RWPE2 (cell line): Measurements from ENCODE around the gene ZNF878.

Experiments used
- ATAC-seq: fragments of 200-7000 bp; cut with Tn5 transposase; 3 replicates; pipeline ENCODE4 v1.9.1; 2021; ENCODE audit warnings: low read depth
- DNase-seq: peaks from one replicate; pipeline ENCODE4 v3.0.0-alpha.2; 2020; ENCODE audit warnings: low spot score
- H3K27ac ChIP-seq: fragments of 450-650 bp; 2 replicates; pipeline ENCODE4 v1.5.1; 2017; ENCODE audit warnings: mild to moderate bottlenecking; ENCODE audit not compliant: poor library complexity, severe bottlenecking
- H3K27me3 ChIP-seq: fragments of 250-450 bp; sonication (Bioruptor Pico); 2 replicates; pipeline ENCODE4 v1.5.1; 2021; ENCODE audit warnings: mild to moderate bottlenecking, moderate library complexity; ENCODE audit not compliant: insufficient read depth, poor library complexity, severe bottlenecking
- H3K36me3 ChIP-seq: fragments of 250-450 bp; sonication (Bioruptor Pico); 2 replicates; pipeline ENCODE4 v1.5.1; 2020; ENCODE audit warnings: low read depth, mild to moderate bottlenecking, moderate library complexity
- H3K4me1 ChIP-seq: fragments of 250-450 bp; sonication (Bioruptor Pico); 2 replicates; pipeline ENCODE4 v1.5.1; 2021; ENCODE audit warnings: mild to moderate bottlenecking, moderate library complexity; ENCODE audit not compliant: insufficient read depth, poor library complexity, severe bottlenecking
- H3K4me3 ChIP-seq: fragments of 250-450 bp; sonication (Bioruptor Pico); 2 replicates; pipeline ENCODE4 v1.5.1; 2021; ENCODE audit warnings: mild to moderate bottlenecking, moderate library complexity; ENCODE audit not compliant: severe bottlenecking
- H3K9me3 ChIP-seq: fragments of 250-450 bp; sonication (Bioruptor Pico); 2 replicates; pipeline ENCODE4 v1.5.1; 2021; ENCODE audit warnings: mild to moderate bottlenecking, moderate library complexity; ENCODE audit not compliant: severe bottlenecking
- CTCF ChIP-seq: fragments of 450-650 bp; IDR thresholded peaks from one replicate; pipeline ENCODE4 v1.5.1; 2017; ENCODE audit warnings: mild to moderate bottlenecking, moderate library complexity; ENCODE audit not compliant: poor library complexity, severe bottlenecking

The ZNF878 gene

GRCh38 chr19:12052497-12053169, at the start of gene ZNF878:
ZNF878 (minus strand) TSS chr19:12052961; CDS start chr19:12052801, 160 bp downstream.
- peak within 1 kb of the TSS; percentile 41 for H3K27ac ChIP-seq

GRCh38 chr19:12098040-12098439, 45.3 kb upstream of the ZNF878 start:
- ATAC-seq: peak; percentile 10; the same call in 1 of the 3 replicates
- H3K27ac ChIP-seq: no peak overlapping the region
- TF ChIP-seq CTCF: no peak
- no peaks in the 10 kb centered on the region for H3K9me3 ChIP-seq
- H3K4me3 ChIP-seq: no peak overlapping the region
- peaks cover 5% of the 10 kb centered on the region for H3K4me1 ChIP-seq
- no peaks in the 10 kb centered on the region for H3K36me3 ChIP-seq
- no peaks in the 10 kb centered on the region for H3K27me3 ChIP-seq
- DNase-seq: no peak

More at GRCh38 chr19:12052497-12053169, at the start of gene ZNF878:
- no peak for TF ChIP-seq CTCF
- peak; percentile 98 for ATAC-seq
- peak within 1 kb of the TSS; percentile 58 for H3K4me3 ChIP-seq
- DNase-seq: peak; percentile 91
- H3K4me1 ChIP-seq: peaks cover 8% of the 10 kb centered on the region
- no peaks in the 10 kb centered on the region for H3K27me3 ChIP-seq
- no peaks in the 10 kb centered on the region for H3K36me3 ChIP-seq
- H3K9me3 ChIP-seq: no peaks in the 10 kb centered on the region

GRCh38 chr19:12095111-12095790, 42.5 kb upstream of the ZNF878 start:
- H3K4me3 ChIP-seq: no peak overlapping the region
- no peak for TF ChIP-seq CTCF
- no peaks in the 10 kb centered on the region for H3K9me3 ChIP-seq
- ATAC-seq (peak; percentile 48; the same call in 2 of the 3 replicates), DNase-seq (no peak)
- no peak overlapping the region for H3K27ac ChIP-seq
- H3K27me3 ChIP-seq: no peaks in the 10 kb centered on the region
- H3K36me3 ChIP-seq: no peaks in the 10 kb centered on the region
- H3K4me1 ChIP-seq: peaks cover 5% of the 10 kb centered on the region

GRCh38 chr19:12093777-12094176, 41.0 kb upstream of the ZNF878 start:
- Histone ChIP-seq H3K4me1 (peaks cover 5% of the 10 kb centered on the region), H3K36me3 (no peaks in the 10 kb centered on the region), H3K27ac (no peak overlapping the region), H3K4me3 (no peak overlapping the region), H3K27me3 (no peaks in the 10 kb centered on the region), H3K9me3 (no peaks in the 10 kb centered on the region)
- DNase-seq (no peak), ATAC-seq (no peak)
- TF ChIP-seq CTCF: no peak

GRCh38 chr19:12092956-12093355, 40.2 kb upstream of the ZNF878 start:
- no peaks in the 10 kb centered on the region for H3K9me3 ChIP-seq
- H3K4me1 ChIP-seq: peaks cover 1% of the 10 kb centered on the region
- no peaks in the 10 kb centered on the region for H3K27me3 ChIP-seq
- peak overlapping the region; percentile 37 for H3K4me3 ChIP-seq
- no peak for TF ChIP-seq CTCF
- H3K27ac ChIP-seq: no peak overlapping the region
- no peak for DNase-seq
- no peak for ATAC-seq
- H3K36me3 ChIP-seq: no peaks in the 10 kb centered on the region
